HG03442 (cell line): ENCODE measurements around the gene TBCK.
"Not testable (repeated sequence)": the region's sequence is repeated elsewhere in the genome, so short reads cannot be mapped to it uniquely, and the experiment has no call there.

Experiments used
- ATAC-seq: cut with Tn5 transposase; IDR thresholded peaks from one replicate; pipeline ENCODE4 v1.9.1; 2021; ENCODE audit warnings: mild to moderate bottlenecking, moderate library complexity; ENCODE audit not compliant: unreplicated experiment

Gene TBCK

GRCh38 chr4:106132045-106132444 is 184.0 kb downstream of the TBCK start:
- no peak for ATAC-seq

- peak; percentile 52 for ATAC-seq
Observed at GRCh38 chr4:106126062-106126461, 189.9 kb downstream of the TBCK start.

GRCh38 chr4:106119949-106120555 is 196.0 kb downstream of the TBCK start:
- ATAC-seq = not testable (repeated sequence)

- ATAC-seq = no peak
Observed at GRCh38 chr4:106116025-106116424, 200.0 kb downstream of the TBCK start.

DNA sequence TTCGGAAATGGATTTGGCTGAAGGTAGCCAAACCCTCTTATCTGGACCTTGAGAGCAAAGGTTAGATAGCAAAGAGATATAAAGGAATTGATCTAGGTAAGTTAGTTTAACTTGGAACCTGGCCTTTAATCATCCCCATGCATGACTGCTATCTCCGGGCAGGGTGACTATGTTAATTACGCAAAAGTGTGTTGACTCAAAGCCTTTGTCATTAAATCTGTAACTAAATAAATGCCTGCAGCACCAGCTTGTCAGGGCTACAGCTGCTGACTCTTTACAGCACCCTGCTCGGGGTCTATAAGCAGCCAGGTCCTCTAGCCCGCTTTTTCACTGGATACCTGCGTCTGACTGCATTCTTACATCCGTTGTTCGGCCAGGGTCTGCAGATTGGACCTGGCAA is 201.7 kb downstream of the TBCK start:
- ATAC-seq = no peak

DNA sequence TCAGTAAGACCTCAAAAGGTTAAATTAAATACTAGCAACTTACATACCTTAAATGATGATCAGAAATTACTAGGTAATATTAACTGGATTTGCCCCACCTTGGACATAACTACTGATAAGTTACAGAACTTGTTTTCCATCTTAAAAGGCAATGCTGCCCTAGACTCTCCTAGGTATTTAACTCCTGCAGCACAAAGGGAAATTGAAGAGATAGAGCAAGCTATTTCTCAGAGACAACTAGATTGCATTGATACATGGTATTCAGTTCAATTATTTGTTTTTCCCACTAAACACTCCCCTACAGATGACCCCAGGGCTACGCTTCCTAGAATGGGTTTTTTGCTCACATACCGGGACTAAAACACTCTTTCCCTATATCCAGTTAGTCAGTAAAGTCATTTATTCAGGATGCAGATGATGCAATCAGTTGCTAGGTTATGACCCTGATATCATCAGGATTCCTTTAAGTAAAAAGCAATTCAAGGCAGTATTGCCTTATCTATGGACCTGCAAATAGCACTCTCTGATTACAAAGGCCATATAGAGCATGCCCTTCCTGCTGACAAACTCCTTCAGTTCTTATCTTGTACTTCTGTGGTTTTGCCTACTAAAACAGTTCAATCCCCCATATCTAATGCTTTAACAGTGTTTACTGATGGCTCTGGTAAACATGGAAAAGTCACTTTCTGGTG is 204.1 kb downstream of the TBCK start:
- ATAC-seq = not testable (repeated sequence)

DNA sequence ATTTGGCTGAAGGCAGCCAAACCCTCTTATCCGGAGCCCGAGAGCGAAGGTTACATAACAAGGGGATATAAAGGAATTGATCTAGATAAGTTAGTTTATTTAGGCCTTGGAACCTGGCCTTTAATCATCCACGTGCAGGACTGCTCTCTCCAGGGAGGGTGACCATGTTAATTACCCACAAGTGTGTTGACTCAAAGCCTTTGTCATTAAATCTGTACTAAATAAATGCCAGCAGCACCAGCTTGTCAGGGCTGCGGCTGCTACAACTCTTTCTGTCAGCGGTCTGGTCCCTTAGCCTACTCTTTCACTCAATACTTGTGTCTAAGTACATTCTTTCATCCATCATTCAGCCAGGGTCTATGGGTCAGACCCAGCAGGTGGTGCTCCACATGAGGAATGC is 206.1 kb downstream of the TBCK start:
- no peak for ATAC-seq

- no peak for ATAC-seq
Observed at GRCh38 chr4:106105697-106106096, 210.3 kb downstream of the TBCK start.

- no peak for ATAC-seq
Observed at GRCh38 chr4:106104276-106104675, 211.7 kb downstream of the TBCK start.

- no peak for ATAC-seq
Observed at GRCh38 chr4:106096454-106096853, 219.6 kb downstream of the TBCK start.

GRCh38 chr4:106095408-106095807 is 220.6 kb downstream of the TBCK start:
- no peak for ATAC-seq

GRCh38 chr4:106092361-106093040 is 223.5 kb downstream of the TBCK start:
- ATAC-seq = no peak

DNA sequence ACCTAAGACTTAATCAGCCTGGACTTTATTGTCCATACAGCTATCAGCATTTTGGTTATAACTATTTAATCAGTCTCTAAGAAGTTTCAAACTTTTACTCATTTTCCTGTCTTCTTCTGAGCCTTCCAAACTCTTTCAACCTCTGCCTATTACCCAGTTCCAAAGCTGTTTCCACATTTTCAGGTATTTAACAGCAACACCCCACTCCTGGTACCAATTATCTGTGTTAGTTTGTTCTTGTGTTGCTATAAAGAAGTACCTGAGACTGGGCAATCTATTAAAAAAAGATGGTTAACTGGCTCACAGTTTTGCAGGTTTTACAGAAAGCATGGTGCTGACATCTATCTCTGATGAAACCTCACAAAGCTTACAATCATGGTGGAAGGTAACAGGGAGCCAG is 225.2 kb downstream of the TBCK start:
- ATAC-seq = no peak

GRCh38 chr4:106083065-106083464 is 232.9 kb downstream of the TBCK start:
- ATAC-seq = no peak

DNA sequence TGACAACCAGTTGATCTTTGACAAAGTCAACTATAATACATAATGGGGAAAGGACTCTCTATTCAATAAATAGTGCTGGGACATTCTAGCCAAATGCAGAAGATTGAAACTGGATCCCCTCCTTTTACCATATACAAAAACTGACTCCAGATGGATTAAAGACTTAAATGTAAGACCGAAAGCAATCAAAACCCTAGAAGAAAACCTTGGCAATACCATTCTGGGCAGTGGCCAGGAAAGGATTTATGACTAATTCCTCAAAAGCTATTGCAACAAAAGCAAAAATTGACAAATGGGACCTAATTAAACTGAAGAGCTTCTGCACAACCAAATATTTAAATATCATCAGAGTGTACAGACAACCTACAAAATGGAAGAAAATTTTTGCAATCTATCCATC is 235.6 kb downstream of the TBCK start:
- no peak for ATAC-seq

GRCh38 chr4:106079616-106080015 is 236.4 kb downstream of the TBCK start:
- ATAC-seq = no peak

- ATAC-seq = no peak
Observed at GRCh38 chr4:106065018-106065417, 251.0 kb downstream of the TBCK start.

DNA sequence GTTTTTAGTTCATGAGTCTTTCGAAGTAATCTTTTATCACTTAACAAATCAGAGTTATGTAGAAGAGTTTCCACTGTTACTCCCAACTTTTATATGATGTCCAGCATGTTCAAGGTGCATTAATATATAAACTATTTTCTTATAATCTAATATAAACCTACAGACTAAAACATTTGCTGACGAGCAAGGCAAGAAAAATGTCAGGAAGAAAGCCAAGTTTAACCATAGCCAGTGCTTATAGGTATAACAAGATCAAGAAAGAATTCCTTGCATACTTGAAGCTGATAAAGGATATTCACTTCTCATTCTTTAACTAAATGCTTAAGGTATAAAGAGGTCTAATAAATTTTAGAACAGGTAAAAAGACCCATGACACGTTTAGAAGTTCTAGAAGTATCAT is 253.0 kb downstream of the TBCK start:
- ATAC-seq = no peak

DNA sequence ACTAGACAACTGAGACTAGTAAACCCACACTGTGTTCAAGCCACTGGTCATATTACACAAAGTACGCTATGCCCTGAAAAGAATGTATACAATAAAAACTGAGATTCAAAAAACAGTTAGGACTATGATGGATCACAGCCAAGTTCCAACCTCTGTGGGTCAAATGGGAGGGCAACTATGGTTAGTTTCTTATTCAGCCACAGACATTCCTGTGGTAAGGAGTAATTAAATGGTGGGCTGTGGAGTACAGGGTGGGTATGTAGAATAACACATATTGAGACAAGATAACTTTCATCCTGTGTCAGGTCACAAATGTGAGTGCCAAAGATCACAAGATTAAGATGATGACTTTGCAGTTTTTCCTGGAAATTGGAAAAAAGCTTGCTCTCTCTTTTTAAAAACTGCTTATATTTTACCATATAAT is 253.5 kb downstream of the TBCK start:
- ATAC-seq = no peak

DNA sequence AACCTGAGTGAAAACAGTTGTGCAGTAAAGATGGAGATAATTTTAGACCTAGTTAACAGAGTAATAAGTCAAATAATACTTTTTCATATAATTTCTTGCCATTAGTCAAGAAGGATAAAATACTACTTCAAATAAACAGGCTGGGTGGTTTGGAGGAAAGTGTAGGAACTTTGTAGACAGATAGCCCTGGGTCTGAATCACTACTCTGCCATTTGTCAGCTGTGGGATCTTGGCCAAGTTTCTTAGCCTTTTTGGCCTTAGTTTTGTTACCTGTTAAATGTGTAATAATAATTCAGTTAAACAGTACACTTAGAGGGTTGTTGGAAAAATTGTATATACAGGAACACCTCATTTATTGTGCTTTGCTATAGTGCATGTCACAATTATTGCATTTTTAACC is 257.1 kb downstream of the TBCK start:
- ATAC-seq = no peak

GRCh38 chr4:106056914-106057313 is 259.1 kb downstream of the TBCK start:
- no peak for ATAC-seq

DNA sequence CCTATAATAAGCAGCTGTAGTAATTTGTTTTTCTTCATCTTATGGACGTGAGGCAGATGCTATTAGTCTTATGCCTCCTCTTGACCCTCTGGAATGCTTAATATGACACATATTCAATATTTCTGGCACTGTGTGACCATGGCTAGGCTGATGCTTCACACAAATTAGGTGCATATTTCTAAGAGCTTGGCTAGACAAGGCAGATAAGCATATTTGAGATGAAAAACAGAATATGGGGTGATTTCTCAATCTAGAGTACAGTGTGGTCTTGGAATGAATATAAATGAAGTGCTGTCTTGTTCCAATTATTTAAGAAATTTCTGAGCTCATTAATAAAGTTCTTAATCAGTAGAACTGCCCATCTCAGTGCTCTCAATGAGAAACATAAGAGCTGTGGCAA is 264.5 kb downstream of the TBCK start:
- no peak for ATAC-seq
